Fibroblast of the conjunctiva (primary cell): ENCODE data around the gene CDC6.

Experiments
- DNase-seq: peaks from one replicate; pipeline ENCODE4 v3.0.0-alpha.2; 2010; ENCODE audit warnings: low read depth

The CDC6 gene

DNA sequence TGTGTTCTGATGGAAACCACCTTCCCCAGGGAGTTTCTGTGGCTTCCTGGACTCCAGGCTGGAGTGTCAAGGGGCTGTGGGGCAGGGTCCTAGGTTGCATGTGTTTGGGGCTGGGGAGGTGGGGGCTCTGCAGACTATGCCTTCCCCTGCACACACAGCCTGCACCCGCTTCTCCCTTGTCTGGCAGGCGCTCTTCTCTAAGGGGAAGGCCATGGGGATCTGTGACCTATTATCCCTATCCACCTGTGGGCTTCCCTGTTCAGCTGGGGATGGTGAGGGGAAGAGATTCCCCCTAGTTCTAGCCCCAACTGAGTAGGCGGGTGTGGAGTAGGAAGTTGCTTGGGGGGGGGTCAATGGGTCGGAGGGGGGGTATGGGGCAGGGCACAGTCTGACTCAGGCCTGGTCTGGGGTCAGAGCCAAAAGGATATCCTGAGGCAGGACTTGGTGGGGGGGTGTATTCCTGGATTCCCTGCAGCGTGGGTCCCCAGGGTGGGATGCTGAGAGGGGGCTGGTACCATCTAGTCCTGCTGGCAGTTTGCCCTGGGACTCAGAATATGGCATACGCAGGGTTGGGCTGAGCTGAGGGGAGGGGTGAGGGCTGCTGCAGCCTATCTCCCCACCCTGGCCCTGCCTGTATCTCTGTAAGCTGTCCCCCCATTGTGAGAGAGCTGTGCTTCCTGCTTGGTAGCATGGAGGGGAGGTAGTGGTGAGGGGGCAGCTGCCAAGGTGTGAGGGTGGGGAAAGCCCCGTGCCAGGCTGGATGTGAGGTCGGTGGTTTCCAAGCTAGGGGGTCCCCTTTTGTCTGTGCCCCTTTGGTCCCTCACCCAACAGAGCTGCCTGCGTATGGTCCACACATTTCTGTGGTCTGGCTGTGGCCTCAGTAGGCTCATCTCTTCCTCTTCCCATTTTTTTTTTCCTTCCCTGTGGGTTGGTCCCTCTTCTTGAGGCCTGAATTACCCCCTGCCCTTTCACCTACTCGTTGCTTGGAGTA lies 36.0 kb downstream of the CDC6 start:
- peak; percentile 68 for DNase-seq

DNA sequence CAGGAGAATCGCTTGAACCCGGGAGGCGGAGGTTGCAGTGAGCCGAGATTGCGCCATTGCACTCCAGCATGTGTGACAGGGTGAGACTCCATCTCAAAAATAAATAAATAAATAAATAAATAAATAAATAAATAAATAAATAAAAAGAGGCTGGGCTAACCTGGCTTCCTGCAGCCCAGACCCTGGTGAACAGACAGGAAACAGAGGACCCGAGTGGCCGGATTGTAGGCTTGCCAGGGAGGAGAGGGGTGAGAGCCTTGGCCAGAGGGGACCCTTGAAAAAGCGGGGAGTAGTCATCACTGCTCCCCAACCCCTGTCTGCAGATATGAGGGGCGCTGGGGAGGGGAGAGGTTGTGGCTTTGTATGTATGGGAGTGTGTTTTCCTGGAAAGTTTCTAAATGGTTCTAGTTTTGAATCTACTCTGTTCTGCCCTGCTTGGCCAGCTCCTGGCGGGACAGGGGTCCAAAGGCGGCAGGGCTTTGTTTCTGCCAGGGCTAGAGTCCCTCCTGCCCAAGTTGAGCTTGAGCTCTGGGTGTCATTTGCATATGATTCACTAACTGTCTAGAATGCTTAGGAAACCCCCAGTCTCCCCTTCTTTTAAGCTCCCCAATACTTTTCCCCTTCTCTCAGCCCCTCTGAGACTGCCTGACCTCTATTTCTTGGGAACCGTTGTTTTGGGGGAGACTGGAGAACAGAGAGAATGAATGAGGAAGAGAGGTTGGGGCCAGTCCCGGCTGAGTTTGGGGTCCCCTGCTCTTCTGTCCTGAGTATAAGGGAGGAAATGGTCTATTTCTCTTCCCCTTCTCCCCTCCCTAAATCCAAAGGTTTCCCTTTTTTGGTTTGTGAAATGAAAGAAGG lies 37.7 kb downstream of the CDC6 start:
- DNase-seq, result no peak

DNA sequence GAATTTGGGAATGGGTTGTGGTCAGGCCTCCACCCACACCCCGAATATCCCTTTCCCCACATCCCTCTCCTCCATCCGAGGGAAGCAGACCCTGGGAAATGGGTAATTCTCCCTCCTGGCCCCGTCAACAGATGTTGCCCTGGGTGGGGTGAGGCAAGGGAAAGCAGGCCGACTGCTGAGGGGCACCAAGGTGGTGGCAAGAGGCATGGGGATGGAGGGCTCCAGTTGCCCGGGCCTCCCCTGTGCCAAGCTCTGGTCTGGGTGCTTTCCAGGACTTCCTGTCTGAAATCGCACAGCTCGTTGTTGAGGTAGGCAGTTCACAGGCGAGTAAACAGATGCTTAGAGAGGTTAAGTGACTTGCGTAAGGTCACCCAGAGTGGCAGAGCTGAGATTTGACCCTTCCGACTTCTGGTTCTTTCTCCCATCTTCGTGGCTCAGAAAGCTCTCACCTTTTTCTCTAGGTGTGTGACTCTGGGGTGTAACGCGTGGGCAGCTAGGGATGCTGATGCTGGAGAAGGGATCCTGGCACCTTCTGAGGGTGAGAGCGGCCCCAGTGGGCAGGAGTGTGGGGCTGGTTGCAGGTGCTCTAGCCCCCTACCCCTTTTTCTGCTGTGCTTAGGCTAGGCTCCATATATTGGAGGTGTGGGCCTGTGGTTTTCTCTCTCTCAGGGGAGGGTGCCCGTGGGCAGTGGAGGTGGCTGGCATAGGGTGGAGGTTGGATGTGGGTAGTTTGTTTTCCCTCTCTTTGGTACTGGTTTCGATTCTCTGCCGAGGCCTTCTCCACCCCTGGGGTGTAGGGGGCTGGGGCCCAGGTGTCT lies 38.5 kb downstream of the CDC6 start:
- no peak for DNase-seq

DNA sequence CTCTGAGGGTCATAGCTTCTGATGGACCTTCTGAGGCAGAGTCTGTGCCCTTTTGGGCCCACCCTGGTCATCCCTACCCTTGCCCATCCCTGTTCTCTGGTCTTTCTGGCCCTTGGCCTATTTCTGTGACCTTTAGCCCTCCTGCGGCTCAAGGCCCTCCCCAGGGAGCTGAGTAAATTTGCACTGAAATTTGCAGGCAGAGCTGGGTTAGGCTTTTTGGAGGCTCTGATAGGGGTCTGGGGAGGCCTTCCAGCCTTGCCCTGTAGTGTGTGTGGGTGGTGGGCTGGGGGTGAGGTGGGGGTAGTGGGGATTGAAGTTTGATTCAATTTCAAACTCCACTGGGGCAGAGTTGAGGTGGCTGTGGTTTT lies 39.1 kb downstream of the CDC6 start:
- no peak for DNase-seq

DNA sequence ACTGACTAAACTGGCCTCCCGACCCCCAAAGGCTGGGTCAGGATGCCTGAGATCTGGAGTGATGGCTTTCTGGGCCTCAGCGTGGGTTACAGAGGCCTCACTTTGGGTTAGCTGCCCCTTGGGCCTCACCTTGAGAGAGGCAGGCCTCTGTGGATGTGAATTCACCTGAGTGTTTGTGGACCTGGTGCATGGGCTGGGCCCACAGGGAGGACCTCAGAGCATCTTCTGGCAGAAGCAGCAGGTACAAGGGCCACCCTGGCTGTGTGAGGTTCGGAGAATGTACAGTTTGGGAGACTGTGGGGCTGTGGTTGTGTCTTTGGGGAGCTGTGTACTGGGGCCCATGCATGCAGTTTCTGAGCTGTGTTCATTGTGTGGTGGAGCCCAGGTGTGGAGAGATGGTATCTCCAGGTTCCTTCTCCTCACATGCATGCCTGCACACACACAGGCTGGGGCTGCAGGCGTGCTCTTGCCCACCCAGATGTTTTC lies 39.6 kb downstream of the CDC6 start:
- DNase-seq, result no peak

DNA sequence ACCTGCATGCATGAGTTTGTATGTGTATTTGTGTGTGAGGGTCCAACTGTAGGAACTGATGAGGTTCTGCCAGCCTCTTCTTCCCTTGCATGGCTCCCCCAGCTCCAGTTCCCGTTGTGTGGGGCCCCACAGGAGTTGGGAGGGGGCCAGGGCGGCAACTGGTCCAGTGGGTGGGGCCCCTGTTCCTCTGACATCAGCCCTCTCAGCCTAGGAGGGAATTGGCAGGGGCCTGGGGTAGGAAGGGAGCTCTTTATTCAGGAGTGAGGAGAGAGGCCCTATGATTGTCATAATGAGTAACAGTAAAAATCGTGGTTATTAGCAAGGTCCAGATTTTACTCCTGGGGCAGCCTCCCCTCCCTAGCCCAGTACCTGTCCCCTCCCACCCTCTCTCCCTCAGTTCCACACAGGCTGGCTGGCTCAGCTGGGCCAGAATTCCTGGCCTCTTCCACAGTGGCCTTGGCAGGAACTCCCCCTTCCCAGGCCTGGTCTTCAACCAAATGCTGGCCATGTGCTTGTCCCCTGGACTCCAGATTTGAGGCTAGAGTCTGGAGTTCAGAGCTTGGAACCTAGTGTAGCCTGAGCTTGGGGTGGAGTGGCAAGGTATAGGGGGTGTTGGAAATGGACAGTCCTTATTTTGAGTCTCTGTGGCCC lies 40.2 kb downstream of the CDC6 start:
- DNase-seq, result no peak

DNA sequence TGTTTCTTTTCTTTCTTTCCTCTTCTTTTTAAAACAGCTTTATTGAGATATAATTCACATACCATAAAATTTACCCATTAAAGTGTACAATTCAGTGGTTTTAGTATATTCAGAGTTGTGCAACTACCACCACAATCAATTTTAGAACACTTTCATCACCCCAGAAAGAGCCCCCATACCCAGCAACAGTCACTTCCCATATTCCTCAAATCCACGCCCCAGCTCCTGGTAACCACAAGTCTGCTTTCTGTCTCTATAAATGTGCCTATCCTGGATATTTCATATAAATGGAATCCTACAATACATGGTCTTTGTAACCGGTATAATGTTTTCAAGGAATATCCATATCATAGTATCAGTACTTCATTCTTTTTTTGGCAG lies 40.7 kb downstream of the CDC6 start:
- DNase-seq, result no peak

DNA sequence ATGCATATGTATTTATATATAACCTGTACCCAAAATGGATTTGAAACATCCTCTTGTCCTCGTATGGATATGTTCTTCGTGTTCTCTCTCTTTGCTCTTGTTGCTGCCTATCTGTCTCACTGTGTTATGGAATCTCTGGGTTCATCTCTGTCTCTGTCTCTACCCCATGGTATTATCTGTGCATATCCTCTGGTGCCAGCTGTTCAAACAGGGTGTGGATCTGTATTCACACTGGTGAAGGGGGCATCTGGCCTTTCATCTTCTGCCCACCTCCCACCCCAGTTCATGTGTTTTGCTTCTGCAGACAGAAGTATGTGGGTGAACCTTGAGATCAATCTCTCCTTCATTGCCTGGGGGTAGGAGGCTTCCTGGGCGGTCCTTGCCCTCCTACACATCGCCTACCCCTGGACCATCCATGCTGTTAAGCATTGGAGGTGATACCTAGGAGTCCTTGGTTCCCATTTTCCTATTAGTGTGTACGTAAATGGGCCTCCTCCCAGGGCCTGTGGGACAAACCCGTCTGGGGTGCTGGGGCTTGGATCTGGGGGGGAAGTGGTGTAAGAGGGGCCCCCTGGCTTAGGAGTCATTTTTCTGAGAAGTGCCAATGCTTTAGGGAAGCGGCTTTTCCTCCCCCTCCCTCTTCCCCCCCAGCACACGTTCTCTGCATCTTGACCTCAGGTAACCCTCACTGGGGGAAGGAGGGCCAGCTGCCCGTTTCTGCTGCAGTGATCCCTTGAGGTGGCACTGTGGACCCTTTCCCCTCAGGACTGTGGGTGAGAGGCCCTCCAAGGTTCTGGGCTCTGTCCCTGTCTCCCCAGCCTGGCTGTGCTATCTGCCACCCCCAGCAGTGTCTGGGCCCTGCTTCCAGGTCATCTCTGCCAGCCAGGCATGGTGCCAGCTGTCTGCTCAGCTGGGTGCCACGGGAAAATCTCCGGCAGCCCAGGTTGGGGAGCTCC lies 42.4 kb downstream of the CDC6 start:
- DNase-seq, result no peak

DNA sequence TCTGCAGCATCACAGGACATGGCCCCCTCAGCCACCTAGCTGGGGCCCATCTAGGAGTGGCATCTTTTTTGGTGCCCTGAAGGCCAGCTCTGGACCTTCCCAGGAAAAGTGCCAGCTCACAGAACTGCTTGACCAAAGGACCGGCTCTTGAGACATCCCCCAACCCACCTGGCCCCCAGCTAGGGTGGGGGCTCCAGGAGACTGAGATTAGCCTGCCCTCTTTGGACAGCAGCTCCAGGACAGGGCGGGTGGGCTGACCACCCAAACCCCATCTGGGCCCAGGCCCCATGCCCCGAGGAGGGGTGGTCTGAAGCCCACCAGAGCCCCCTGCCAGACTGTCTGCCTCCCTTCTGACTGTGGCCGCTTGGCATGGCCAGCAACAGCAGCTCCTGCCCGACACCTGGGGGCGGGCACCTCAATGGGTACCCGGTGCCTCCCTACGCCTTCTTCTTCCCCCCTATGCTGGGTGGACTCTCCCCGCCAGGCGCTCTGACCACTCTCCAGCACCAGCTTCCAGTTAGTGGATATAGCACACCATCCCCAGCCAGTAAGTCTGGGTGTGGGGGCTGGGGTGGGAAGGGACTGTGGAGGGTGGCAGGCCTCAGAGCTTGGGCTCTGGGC lies 43.3 kb downstream of the CDC6 start:
- DNase-seq, result no peak

DNA sequence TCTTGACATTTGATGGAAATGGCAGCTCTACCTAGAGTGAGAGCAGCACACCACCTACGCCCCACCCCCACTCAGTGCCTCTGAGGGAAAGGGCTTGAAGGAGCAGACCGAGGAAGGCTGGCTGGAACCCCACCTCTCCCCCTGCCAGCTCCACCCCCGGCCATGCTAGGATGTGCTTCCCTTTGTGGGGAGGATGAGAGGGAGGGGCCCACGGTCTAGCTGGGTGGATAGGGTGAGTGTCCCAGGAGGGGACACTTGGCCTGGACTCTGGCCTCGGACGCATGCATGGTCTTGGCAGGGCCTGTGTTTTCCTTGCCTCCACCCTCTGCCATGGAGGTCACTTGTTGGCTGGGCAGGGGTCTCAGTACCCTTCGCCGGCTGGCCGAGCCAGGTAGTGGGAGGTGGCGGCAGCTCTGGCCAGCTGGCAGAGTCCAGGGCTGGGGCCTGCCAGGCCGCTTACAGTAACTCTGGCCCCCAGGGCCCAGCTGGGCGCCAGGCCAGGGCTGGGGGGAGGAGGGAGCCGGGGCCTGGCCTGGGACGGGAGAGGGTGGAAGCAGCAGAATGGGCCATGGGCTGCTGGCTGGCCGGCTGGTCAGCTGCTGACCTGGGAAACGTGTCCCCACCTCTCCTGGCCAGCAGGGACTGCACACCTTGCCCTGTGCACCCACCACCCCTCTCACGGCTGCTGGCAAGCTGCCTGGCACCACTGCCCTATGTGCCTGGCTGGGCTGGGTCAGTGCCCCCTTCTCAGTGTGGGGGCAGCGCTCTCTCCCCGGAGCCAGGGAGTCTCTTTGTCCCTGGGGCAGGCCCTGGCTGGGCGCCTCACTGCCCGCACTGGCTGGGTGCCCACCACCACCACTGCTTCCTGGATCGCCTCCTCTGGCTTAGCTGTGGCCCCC lies 44.3 kb downstream of the CDC6 start:
- DNase-seq, result peak; percentile 80

DNA sequence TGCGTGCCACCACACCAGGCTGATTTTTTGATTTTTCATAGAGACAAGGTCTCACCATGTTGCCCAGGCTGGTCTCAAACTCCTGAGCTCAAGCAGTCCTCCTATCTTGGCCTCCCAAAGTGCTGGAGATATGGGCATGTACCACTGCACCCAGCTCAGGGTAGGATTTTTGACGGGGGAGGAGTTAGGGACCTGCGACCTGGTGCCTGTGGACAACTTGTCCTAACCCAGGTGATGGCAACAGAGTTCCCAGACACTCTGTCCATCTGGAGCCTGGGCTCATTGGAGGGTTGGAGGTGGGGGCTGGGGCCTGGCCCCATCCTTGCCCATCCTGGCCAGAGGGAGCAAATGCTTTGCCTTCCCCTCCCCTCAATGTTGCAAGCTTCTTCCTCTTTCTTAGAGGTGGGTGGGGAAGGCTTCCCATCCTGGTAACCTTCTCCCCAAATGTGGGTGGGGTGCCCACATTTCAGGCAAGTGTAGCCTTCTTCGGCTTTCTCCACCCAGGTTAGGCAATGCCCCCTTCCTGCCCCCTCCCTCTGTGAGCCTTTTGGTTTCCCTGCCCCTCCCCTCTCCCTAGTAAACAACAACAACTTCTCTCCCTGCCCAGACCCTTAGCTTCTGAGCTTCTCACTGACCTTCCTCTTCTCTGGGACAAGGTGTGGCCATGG lies 46.2 kb downstream of the CDC6 start:
- DNase-seq, result no peak

DNA sequence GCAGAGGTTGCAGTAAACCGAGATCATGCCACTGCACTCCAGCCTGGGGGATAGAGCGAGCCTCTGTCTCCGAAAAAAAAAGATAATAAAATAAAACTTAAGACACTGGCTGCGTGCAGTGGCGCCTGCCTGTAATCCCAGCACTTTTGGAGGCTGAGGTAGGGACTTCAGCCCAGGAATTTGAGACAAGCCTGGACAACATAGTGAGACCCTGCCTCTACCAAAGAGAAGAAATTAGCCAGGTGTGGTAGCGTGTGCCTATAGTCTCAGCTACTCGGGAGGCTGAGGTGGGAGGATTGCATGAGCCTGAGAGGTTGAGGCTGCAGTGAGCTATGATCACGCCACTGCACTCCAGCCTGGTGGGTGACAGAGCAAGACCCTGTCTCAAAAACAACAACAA lies 47.9 kb downstream of the CDC6 start:
- no peak for DNase-seq

DNA sequence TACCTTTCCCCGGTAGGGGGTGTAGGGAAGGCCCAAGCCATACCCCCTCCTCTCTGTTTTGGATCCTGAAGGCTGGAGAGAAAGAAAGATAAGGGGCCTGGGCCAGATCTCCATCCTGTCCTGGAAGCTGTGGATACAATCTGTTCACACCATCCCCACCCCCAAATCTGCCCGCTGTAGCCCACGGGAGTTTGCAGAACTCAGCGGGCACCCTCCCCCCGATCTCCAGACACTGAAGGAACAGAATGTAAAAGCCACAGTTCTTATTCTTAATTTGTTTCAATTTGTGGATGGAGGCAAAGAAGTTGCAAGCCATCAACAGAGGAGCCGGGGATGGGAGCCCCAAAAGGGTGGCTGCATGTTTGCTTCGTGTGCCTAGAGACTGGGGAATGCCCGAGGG lies 49.7 kb downstream of the CDC6 start:
- DNase-seq, result no peak

DNA sequence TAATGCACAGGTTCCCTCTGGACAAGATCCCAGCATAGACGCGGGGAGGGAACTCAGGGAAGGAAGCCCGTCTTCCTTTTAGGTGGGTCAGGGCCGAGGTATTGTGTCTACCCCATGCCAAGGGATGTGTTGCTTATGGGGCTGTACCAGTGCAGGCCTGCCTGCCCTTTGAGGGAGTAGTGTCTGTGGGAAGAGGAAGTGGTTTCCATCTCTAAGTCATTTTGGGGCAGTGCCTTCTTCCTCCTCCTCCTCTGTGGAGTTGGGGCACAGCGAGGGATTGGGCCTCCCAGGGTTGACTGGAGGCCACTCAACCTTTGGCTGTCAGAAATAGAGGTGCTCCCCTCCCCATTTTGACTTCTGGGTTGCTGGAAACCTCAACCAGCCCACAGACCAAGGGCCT lies 50.4 kb downstream of the CDC6 start:
- no peak for DNase-seq

DNA sequence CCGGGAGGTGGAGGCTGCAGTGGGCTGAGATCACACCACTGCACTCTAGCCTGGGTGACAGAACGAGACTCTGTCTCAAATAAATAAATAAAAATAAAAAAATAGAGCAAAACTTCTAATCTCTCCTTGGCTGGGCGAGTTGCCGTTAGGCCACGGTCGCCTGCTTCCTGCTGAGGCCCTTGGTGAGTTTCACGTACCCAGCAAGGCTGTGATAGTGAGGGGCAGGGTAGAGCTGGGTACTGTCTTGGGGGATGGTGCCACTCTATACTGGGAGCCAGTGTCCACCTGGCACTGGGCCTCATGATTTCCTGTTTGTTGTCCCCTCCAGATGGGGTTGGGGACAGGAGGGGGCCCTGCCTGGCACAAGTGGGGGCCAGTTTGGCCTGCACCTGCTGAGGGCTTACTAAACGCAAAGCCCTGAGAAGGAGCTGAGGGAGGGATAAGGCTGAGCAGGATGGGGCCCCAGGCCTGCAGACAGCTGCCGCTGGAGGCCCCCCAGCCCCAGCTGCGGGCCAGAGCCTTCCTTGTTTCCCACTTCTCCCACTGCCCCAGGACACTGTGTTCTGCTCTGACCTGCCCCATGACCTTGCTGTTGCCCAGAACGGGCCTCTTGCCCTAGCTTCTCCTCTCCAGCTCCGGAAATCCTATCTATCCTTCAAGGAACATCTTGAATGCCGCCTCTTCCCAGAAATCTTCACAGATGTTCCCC lies 51.4 kb downstream of the CDC6 start:
- DNase-seq, result no peak

DNA sequence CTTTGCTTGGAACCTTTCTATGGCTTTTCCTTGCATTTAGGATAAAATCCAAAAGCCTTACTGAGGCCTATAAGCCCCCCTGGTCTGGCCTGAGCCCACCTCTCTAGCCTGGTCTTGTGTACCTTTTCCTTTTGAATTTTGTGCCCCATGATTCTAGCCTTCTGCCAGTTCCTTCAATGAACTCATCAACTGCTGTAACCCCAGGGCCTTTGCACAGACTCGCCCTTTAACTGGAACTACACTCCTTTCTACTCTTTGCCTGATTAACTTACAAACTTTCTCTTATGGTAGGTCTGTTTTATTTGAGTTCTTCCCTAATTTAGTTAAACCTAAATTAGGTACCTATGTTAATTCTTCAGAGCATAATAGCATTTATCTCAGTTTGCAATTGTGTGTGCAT lies 52.6 kb downstream of the CDC6 start:
- DNase-seq, result no peak
